ENCODE data around the gene TMEFF2.

Gene TMEFF2

GRCh38 chr2:191901031-191901430 lies 293.7 kb downstream of the TMEFF2 start:
- DNase-seq (ENCODE audit: low read depth): no peak
- no peak overlapping the region for H3K4me3 ChIP-seq (ENCODE audit: low read depth, low read length)
- no peak for TF ChIP-seq CTCF (IDR thresholded peaks at IDR 0.05; ENCODE audit: control insufficient read depth, extremely low read depth, insufficient read depth)

- no peak overlapping the region for H3K4me3 ChIP-seq (ENCODE audit: low read depth, low read length)
- DNase-seq (ENCODE audit: low read depth): no peak
- no peak for TF ChIP-seq CTCF (IDR thresholded peaks at IDR 0.05; ENCODE audit: control insufficient read depth, extremely low read depth, insufficient read depth)
Observed at GRCh38 chr2:191899410-191899809, 295.3 kb downstream of the TMEFF2 start.
